Heart right ventricle (tissue), 16 donors: Measurements from ENCODE around the gene SLC12A8. TPM values are rescaled to one million over a fixed set of nuclear protein-coding genes. Genes with fewer than 3 reads are reported as not detected.

ENCODE experiments used
- ATAC-seq, 8 donors: fragments of 200-7000 bp; cut with Tn5 transposase; one replicate each; pipeline ENCODE4 v1.9.1; 2020; ENCODE audit warnings: mild to moderate bottlenecking in 8 of 8, moderate library complexity in 8 of 8, moderate number of reproducible peaks in 1 of 8
- DNase-seq, 2 donors: peaks; one replicate each; pipeline ENCODE4 v3.0.0-alpha.2; 2020
- H3K27ac ChIP-seq, 10 donors: fragments of 200-600 bp; sonication (generic) in 2 of 10; one replicate each; pipeline versions ENCODE4 v1.5.0 to v1.8.0; 2020 to 2022; ENCODE audit warnings: mild to moderate bottlenecking in 3 of 10
- H3K27me3 ChIP-seq, 7 donors: fragments of 200-600 bp; one replicate each; pipeline ENCODE4 v1.8.0; 2021 to 2022; ENCODE audit warnings: mild to moderate bottlenecking in 2 of 7
- H3K36me3 ChIP-seq, 9 donors: fragments of 200-600 bp; sonication (generic) in 1 of 9; one replicate each; pipeline versions ENCODE4 v1.5.0 to v1.8.0; 2020 to 2022; ENCODE audit warnings: mild to moderate bottlenecking in 2 of 9
- H3K4me1 ChIP-seq, 9 donors: fragments of 200-600 bp; sonication (generic) in 1 of 9; one replicate each; pipeline versions ENCODE4 v1.5.0 to v1.8.0; 2020 to 2022; ENCODE audit warnings: mild to moderate bottlenecking in 4 of 9
- H3K4me3 ChIP-seq, 10 donors: fragments of 200-600 bp; sonication (generic) in 2 of 10; one replicate each; pipeline versions ENCODE4 v1.5.0 to v1.8.0; 2020 to 2022; ENCODE audit warnings: mild to moderate bottlenecking in 7 of 10, moderate library complexity in 2 of 10
- H3K9me3 ChIP-seq, 11 donors: fragments of 200-600 bp in 10 of 11; sonication (generic) in 2 of 11; one replicate each; pipeline versions ENCODE4 v1.5.0 to v1.8.0; 2013 to 2022; ENCODE audit warnings: mild to moderate bottlenecking in 2 of 11, control low read depth in 1 of 11, moderate library complexity in 1 of 11
- CTCF ChIP-seq, 9 donors: fragments of 200-600 bp; sonication (generic) in 2 of 9; IDR thresholded peaks; one replicate each; pipeline versions ENCODE4 v1.5.0 to v1.8.0; 2021 to 2022; ENCODE audit warnings: antibody characterized with exemption in 9 of 9, mild to moderate bottlenecking in 5 of 9, moderate library complexity in 1 of 9
- WGBS, 2 donors: extraction: QIAGEN DNeasy Blood & Tissue Kit; methylation state at CpG; one replicate each; pipeline ENCODE4 v1.1.7; 2013; ENCODE audit warnings: inconsistent platforms in 1 of 2; 5-methylcytosine and 5-hydroxymethylcytosine counted together
- intact Hi-C, 10 donors: fragments of 100-400 bp; cut with DNase I; formaldehyde crosslinking; loops; one replicate each; pipeline versions ENCODE4 v1.11.1 to v1.14.2; 2022
- polyA plus RNA-seq, 2 donors: library from polyadenylated mRNA; stranded (reverse); fragments of 200-250 nt; gene quantifications; one replicate each; pipeline ENCODE4 v1.2.3, GENCODE V29; 2013
- total RNA-seq, 10 donors: library from RNA; stranded (reverse); fragmentation: NEBNext Ultra II Directional in 3 of 10; extraction: Animal tissue kit (Norgen Biotek cat#: 25700) in 3 of 10; gene quantifications; one replicate each; pipeline versions ENCODE4 v1.2.1 to v1.2.4, GENCODE V29; 2021 to 2023
- donor health status: Arrhythmogenic right ventricular cardiomyopathy.
- donor health status: ischemic (EF 13 %, LVEDD 7.1; RV severe dilation, severe dysfunction).
- donor health status: healthy with polysubstance abuse.
- donor health status: DM: no; HTN: yes; CAD: no.
- donor health status: DM: no; HTN: no; CAD: no.
- donor health status: ischemic (EF 25% LVEDD 6.9; RV normal size, moderate dysfunction).
- donor health status: ischemic (EF 25% LVEDD 5.7; RV mildly dilated, moderate dysfunction).
- donor health status: healthy.
- donor health status: DM: yes; HTN: yes; CAD: no.
- donor health status: Ischemic cardiomyopathy.
- donor health status: ischemic (EF 35%, LVEDD 5.7; RV mildly dilated, moderate dysfunction).
- donor health status: nonischemic (EF 11% LVEDD 7.7; RV severe dilation, severe dysfunction).
- donor health status: DM: yes; HTN: yes; CAD: no.
- donor health status: PGD.
- donor health status: ischemic (EF 29% LVEDD 5.4; RV normal size, mild dysfunction).
- donor health status: nonischemic (EF 23%, LVEDD 6.1; RV moderate dilation, normal function).

Gene SLC12A8
- total and polyA plus RNA-seq, 12 donors, result 0.09 to 0.88 (median 0.40) TPM; not detected in 1

DNA sequence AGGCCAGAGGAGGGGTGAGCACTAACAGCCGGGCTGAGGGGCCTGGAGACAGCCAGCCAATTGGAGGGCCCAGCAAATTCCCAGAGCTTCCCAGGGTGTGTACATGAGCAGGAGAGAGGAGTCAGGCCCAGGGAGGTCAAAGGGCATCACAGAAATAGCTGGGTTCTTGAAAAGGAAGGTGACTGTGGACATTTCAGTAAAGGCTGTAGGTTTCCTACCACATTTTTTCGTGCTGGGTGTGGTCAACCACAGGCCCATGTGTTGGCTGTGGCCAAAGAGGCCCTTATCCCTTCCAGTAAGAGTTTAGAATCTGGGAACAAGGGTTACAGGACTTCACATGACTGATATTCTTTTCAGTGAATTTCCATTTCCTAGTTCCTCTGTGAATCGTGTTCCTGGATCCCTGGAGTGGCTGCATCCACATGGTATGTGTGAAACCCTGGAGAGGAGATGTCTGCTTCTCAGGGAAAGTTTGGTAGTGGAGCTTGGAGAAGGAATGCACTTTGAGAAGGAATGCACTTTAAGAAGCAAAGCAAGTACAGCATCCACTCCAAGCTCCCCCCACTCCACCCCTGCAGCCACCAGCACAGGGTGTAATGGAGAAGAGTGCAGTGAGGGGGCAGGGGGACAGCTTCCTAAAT, 83.6 kb downstream of the SLC12A8 start:
- no peaks in the 10 kb centered on the region for H3K36me3 ChIP-seq
- 54 to 71% methylated on average over 3 of the region's 3 CpGs for WGBS, 2 donors
- intact Hi-C loops, result no loop called here
- no peaks in the 10 kb centered on the region for H3K27me3 ChIP-seq
- peak overlapping the region in 7 of 10 donors; percentile 19 to 75 (median 34) for H3K27ac ChIP-seq
- ATAC-seq (peak; percentile 21 to 68 (median 48)), DNase-seq (no peak)
- H3K9me3 ChIP-seq, result no peaks in the 10 kb centered on the region
- peaks cover 3 to 65% (median 9%) of the 10 kb centered on the region in 9 donors for H3K4me1 ChIP-seq
- H3K4me3 ChIP-seq, result no peak overlapping the region
- TF ChIP-seq CTCF (IDR thresholded peaks at IDR 0.05), result no peak

DNA sequence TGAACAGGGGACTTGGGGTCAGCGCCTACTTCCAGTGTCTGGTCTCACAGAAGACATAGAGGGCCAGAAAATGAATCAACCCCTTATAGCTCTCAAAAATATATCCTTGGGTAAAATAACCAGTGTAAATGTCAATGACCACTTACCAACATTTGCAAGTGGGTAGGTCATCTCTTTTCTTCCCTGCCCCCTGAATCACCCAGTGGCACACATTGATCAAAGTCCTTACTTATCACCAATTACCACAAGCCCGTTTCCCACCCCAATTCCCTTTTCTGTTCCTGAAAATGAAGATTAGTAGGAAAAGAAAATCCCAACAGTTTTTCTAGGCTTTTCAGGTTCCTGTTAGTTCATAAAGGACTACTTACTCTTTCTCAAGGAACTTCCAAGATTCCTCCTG, 86.2 kb downstream of the SLC12A8 start:
- intact Hi-C loops, result no loop called here
- no peak for TF ChIP-seq CTCF (IDR thresholded peaks at IDR 0.05)

GRCh38 chr3:125125821-125126245, 86.7 kb downstream of the SLC12A8 start:
- no peaks in the 10 kb centered on the region for H3K27me3 ChIP-seq
- DNase-seq, result no peak
- 68 to 79% methylated on average over 6 of the region's 6 CpGs for WGBS, 2 donors

More for the DNA sequence above, 86.2 kb downstream of the SLC12A8 start:
- Histone ChIP-seq H3K4me1 (peaks cover 3 to 56% (median 12%) of the 10 kb centered on the region in 9 donors), H3K27ac (peak overlapping the region in 1 of 10 donors; percentile 36), H3K27me3 (no peaks in the 10 kb centered on the region), H3K9me3 (no peaks in the 10 kb centered on the region), H3K4me3 (no peak overlapping the region), H3K36me3 (no peaks in the 10 kb centered on the region)
- DNase-seq (no peak), ATAC-seq (no peak)
- WGBS, 2 donors, result 93 to 95% methylated on average over 2 of the region's 2 CpGs

More at GRCh38 chr3:125125821-125126245, 86.7 kb downstream of the SLC12A8 start:
- intact Hi-C loops, result no loop called here
- peak in 1 of 8 donors; percentile 13 for ATAC-seq
- no peak overlapping the region for H3K4me3 ChIP-seq
- TF ChIP-seq CTCF (IDR thresholded peaks at IDR 0.05), result no peak
- peak overlapping the region in 1 of 10 donors; percentile 36 for H3K27ac ChIP-seq
- H3K9me3 ChIP-seq, result no peaks in the 10 kb centered on the region
- no peaks in the 10 kb centered on the region for H3K36me3 ChIP-seq
- peaks cover 3 to 56% (median 14%) of the 10 kb centered on the region in 9 donors for H3K4me1 ChIP-seq
